Fibroblast of gingiva (primary cell): ENCODE data around the gene BMPR1A.
"Not testable (repeated sequence)": the region's sequence is repeated elsewhere in the genome, so short reads cannot be mapped to it uniquely, and the experiment has no call there.

Experiments used
- DNase-seq: peaks from one replicate; pipeline ENCODE4 v3.0.0-alpha.2; 2011; ENCODE audit warnings: low read depth

The BMPR1A gene

DNA sequence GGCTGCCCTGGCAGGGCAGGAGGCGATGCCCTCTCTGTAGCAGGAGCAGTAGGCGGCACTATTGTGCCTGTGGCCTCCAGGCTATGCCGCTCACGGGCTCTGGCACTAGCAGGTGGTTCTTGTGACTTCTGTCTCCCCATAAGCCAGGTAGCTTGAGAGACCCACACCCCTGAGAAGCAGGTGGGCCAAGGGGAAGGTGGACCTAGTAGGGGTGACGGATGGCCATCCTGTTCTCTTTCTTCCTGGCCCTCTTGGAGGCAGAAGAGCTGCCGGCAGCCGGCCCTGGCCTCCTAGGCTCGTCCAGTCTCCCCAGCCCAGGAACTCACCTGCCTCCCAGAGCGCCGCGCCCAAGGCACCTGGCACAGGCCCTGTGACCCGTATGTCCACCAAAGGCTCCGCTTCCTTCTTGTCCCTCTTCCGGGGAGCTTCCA, 185.6 kb downstream of the BMPR1A start:
- no peak for DNase-seq

DNA sequence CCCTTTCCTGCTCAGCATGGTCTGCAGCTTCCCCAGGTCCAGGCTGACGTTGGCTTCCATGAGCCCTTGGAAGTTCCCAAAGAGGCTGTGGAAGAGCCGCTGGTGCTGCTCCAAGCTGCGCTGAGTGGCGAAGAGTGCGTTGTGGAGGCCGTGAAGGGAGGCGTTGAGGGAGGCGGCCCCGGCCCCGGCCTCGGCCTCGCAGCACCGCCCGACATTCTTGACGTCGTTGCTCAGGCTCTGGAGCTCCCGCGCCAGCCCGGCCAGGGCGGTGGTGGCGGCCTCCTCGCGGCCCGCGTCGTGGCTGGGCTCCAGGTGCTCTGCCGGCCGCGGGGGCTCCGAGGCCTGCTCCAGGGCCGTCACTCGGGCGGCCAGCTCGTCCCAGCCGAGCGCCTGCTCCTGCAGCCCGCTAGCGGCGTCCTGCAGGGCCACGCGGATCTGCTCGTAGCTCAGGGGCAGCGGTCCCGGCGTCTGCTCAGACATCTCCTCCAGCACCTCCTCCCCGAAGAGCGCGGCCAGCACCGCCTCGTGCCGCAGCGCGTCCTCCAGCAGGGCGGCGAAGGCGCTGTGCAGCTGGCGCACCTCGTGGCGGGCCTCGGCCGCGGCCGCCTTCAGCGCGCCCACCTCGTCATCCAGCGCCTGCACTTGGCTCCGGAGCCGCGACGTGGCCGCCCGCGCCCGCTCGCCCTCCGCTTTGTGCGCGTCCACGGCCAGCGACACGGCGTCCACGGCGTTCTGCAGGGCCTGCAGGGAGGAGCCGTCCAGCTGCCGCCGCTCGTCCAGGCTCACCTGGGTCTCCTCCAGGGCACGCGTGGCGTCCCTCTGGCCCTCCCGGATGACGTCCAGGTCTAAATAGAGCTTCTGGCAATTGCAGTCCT, 186.3 kb downstream of the BMPR1A start:
- no peak for DNase-seq

GRCh38 chr10:86943316-86944030, 187.1 kb downstream of the BMPR1A start:
- no peak for DNase-seq

GRCh38 chr10:86944031-86944419, 187.6 kb downstream of the BMPR1A start:
- DNase-seq = no peak

- peak; percentile 27 for DNase-seq
These were observed 188.1 kb downstream of the BMPR1A start for GRCh38 chr10:86944471-86944870.

GRCh38 chr10:86944907-86945306, 188.5 kb downstream of the BMPR1A start:
- no peak for DNase-seq

DNA sequence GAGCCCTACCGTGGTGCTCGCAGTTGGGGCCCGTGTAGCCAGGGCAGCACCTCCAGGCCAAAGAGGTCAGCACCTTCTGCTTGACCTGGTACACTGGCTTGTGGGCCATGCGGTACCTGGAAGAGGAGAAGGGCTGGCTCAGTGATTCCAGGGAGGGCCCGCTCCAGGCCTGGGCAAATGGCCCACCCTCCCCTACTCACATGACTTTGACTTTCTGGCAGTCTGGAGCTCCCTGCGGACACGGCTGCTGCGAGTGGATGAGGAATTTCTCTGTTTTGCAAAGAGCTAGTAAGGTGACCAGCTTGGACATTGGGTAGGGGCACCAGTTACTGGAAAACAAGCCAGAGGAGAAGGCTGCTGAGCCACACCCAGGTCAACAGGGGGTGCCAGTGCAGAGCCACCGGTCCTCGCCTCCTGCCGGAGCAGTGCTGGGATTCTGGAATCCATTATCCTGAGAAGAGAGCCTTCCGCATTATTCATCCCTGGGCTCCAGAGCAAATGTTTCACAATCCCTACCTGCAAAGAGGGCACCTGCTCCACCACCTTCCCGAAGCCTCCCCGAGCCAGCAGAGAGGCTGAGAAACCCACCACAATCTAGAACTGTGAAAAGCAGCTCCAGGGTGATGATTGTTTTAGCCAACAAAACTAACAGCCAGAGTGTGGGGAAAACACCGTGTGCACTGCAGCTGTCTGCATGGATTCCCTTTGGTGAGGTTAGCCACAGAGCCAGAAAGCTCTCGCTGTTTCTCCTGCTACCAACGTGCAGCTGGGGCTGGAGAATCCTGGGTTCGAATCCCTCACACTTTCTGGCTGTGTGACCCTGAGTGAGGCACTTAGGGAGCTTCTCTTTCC, 189.2 kb downstream of the BMPR1A start:
- DNase-seq = no peak

DNA sequence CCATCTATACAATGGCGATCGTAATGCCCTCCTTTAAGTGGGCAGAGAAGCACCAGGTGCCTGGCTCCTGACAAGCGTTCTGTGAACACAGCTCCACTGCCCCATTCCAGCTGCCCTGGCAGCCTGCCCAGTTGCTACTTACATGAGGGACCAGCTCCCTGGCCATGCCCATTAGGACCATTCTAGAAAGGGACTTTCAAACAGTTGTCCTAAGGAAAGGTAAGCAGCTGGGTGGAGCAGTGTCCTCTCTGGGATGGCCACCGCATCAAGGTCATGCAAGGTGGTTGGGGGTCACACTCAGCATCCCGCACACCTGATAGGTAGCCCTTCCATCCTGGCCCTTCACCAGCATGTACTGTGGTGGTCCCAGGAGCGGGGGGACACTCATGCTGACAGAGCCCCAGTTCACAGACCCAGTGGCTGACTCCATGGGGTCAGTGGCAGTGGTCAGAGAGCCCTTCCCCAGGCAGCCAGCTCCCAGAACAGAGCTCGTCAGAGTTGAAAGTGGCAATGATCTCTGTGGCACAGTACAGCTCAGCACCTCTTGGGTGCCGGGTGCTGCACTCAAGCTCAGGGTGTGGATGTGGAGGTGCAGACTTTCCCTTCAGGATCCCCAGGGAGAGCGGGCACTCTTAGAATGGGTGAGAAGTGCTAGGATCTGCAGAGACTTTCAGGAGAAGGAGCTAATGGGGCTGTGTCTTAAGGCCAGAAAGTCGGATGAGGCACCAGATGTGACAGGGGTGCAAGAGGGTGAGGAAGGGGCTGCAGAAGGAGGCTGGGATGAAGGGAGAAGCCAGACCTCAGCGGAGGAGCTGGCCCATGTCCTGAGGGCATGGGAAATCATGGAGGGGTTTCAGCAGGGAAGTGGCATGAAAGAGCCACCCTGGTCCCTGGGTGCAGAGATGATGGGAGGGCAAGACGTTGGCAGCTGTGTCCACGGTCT, 190.1 kb downstream of the BMPR1A start:
- no peak for DNase-seq

DNA sequence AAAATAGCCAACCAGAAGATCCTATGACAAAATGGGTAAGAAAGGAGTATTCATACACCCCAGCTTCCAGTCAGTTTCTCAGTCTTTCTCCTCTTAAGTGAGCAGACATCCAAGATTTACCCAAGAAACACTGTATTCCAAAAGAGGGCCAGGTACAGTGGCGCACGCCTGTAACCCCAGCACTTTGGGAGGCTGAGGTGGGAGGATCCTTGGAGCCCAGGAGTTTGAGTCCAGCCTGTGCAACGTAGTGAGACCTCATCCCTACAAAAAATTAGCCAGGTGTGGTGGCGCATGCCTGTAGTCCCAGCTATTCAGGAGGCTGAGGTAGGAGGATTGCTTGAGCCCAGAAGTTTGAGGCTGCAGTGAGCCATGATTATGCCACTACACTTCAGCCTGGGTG, 191.4 kb downstream of the BMPR1A start:
- not testable (repeated sequence) for DNase-seq

DNA sequence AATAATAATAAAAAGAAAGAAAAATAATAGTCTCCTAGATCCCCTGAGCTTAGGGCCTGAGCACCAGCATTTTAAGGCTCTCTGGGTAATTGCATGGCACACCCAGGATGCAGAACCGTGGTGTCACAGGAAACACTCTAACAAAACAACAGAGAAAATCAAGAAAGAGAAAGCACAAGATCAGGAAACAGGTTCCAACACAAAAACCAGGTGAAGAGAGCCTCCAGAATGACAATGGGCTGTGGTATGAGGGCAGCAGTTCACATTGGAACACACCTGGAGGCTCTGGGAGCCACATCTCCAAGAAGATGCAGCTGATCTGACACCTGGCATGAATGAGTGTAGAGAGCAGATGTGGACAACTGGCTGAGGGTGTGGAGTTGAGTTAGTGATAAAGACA, 193.9 kb downstream of the BMPR1A start:
- DNase-seq = no peak

- no peak for DNase-seq
These were observed 194.9 kb downstream of the BMPR1A start for GRCh38 chr10:86951184-86951761.

- DNase-seq = no peak
These were observed 195.7 kb downstream of the BMPR1A start for GRCh38 chr10:86952106-86952505.

DNA sequence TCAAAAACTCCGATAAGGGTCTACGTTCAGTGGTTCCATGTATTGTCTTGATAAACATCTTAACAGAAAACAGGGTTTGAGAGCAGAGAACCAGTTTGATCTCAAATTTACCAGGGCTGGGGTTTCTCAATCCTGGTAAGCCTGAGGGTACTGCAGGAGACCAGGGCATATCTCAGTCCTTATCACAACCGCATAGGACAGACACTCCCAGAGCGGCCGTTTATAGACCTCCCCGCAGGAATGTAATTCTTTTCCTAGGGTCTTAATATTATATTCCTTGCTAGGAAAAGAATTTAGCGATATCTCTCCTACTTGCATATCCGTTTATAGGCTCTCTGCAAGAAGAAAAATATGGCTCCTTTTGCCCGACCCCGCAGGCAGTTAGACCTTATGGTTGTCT, 196.3 kb downstream of the BMPR1A start:
- DNase-seq = not testable (repeated sequence)

- DNase-seq = peak; percentile 36
These were observed 197.6 kb downstream of the BMPR1A start for GRCh38 chr10:86953747-86954680.

DNA sequence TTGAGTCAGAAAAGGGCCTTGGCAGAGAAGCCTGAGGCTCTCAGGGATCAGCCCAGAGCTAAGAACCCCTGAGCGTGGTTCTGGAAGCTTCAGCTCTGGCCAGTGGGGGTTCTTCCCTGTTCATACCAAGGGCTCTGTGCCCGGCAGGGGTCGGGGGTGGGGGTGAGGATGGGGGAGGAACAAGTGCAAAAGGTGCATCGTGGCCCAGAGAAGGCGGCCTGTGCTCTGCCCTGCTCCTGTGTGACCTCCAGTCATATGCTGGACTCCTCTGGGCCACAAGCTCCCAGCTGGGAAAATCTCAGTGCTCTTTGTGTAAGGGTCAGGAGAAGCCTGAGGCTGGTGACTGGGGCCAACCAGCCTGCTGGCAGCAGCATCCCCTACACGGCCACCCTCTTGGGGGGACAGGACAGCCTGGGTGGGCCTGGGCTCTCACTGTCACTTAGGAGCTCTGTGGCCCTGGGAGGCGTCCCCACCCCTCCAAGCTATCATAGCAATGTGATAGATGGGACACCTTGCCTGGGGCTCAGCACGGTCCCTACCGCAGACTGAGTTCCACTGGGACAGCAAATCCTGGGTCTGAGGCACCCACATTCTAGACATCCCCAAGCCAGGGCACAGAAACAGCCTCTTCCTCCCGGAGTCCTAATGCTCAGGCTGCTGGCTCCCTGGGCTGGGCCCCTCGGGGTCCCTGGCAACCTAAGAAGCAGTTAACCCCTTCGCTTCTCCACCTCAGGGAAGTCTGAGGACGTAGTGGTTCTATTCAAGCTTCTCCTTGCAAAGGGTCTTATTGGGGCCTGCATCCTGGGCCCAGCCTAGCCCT, 198.5 kb downstream of the BMPR1A start:
- DNase-seq = no peak

DNA sequence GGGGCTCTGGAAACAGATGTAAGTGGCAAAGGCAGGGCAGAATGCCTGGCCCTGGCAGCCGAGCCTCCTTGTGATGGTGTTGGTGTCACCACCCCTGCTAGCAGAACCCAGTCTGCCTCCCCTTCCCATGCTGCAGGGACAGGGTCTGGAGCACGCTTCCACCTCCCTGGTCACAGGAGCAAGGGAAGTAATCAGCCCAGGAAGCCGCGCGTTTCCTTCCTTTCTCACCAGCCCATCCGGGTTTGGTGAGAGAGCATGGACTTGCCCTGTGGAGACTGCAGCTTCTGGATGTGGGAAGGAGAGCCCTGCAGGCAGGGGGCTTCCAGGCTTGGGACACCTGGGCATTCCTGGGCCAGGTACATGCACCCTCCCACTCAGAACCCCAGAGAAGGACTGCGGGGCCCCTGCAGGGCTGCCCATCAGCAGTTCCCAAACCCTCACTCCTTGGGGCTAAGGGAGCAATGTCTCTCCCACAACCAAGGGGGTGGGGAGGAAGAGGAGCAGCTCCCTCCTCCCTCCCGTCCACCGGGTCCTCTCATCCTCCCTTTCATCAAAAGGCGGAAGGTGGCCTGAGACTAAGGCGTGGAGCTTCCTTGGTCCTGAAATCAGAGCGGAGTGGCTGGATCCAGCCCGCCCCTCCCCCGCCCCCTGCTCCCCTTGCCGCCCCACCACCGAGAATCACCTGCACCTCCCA, 199.2 kb downstream of the BMPR1A start:
- no peak for DNase-seq

DNA sequence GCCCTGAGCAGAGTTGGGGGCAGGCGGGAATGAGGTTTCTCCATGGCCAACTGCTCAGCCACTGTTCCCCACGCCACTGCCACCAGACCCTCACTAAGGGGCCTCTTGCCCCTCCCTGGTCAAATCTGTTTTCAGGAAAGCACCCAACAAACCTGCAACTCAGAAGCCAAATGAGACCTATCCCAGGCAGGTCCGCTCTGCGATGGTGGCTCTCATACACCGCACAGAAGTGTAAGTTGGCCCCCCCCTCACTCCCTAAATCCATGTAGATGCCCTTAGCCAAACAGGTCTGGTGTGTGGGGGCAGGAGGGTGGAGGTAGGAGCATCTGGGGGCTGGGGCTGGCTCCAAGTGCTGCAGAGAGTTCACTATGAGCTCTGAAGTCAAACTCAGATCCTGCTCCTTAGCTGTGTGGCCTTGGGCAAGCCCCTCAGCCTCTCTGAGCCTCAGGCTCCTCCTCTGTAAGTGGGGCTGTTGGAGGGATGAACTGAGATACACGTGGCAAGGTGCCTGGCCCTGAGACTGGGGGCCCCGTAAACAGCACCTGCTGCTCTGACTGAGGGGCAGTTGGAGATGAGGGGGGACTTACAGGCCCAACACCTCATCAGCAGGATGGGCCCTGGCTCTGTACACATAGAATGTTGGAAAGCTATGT, 199.9 kb downstream of the BMPR1A start:
- DNase-seq = no peak
